ENCODE measurements around the gene UGT1A7. TPM values are rescaled to one million over a fixed set of nuclear protein-coding genes. Genes with fewer than 3 reads are reported as not detected.

Gene UGT1A7
- total RNA-seq, 6 experiments from 2014 or later: 1.3 to 6.9 (median 4.6) TPM

- H3K4me1 ChIP-seq: no peaks in the 10 kb centered on the region
- ATAC-seq: no peak
- no peak overlapping the region for H3K4me3 ChIP-seq
- H3K36me3 ChIP-seq: no peaks in the 10 kb centered on the region
- no CpG with 5 or more reads among the region's 5 CpGs for WGBS (ENCODE audit: insufficient coverage, low coverage, low lambda C conversion rate, missing lambda C conversion rate)
- H3K27ac ChIP-seq: no peak overlapping the region
- TF ChIP-seq CTCF (IDR thresholded peaks at IDR 0.05) (no peak), POLR2A (IDR thresholded peaks at IDR 0.05) (no peak)
- DNase-seq: no peak
- intact Hi-C loops (cut with DNase I): no loop called here
- no peaks in the 10 kb centered on the region for H3K9me3 ChIP-seq
- no peaks in the 10 kb centered on the region for H3K27me3 ChIP-seq
These were observed 118.0 kb downstream of the UGT1A7 start for GRCh38 chr2:233799716-233800115.

- Histone ChIP-seq H3K27ac (no peak overlapping the region), H3K36me3 (no peaks in the 10 kb centered on the region), H3K4me1 (no peaks in the 10 kb centered on the region), H3K4me3 (no peak overlapping the region), H3K27me3 (no peaks in the 10 kb centered on the region), H3K9me3 (no peaks in the 10 kb centered on the region)
- 75% methylated on average over 1 of the region's 7 CpGs for WGBS (ENCODE audit: insufficient coverage, low coverage, low lambda C conversion rate, missing lambda C conversion rate)
- TF ChIP-seq POLR2A (IDR thresholded peaks at IDR 0.05) (no peak), CTCF (IDR thresholded peaks at IDR 0.05) (no peak)
- DNase-seq: no peak
- intact Hi-C loops (cut with DNase I): no loop called here
- no peak for ATAC-seq
These were observed 118.5 kb downstream of the UGT1A7 start for GRCh38 chr2:233800208-233800607.

- WGBS (ENCODE audit: insufficient coverage, low coverage, low lambda C conversion rate, missing lambda C conversion rate): 74% methylated on average over 7 of the region's 9 CpGs
- H3K4me1 ChIP-seq: no peaks in the 10 kb centered on the region
- H3K36me3 ChIP-seq: no peaks in the 10 kb centered on the region
- no peak for DNase-seq
- ATAC-seq: no peak
- no peaks in the 10 kb centered on the region for H3K9me3 ChIP-seq
- no peak overlapping the region for H3K4me3 ChIP-seq
- no peak overlapping the region for H3K27ac ChIP-seq
- TF ChIP-seq POLR2A (IDR thresholded peaks at IDR 0.05) (no peak), CTCF (IDR thresholded peaks at IDR 0.05) (no peak)
- intact Hi-C loops (cut with DNase I): no loop called here
- H3K27me3 ChIP-seq: no peaks in the 10 kb centered on the region
These were observed 119.8 kb downstream of the UGT1A7 start for GRCh38 chr2:233801357-233802131.

- intact Hi-C loops (cut with DNase I): no loop called here
- no peak for DNase-seq
- ATAC-seq: no peak
These were observed 120.6 kb downstream of the UGT1A7 start for GRCh38 chr2:233802132-233802815.

More at GRCh38 chr2:233802132-233802815, 120.6 kb downstream of the UGT1A7 start:
- no peaks in the 10 kb centered on the region for H3K9me3 ChIP-seq
- no peaks in the 10 kb centered on the region for H3K36me3 ChIP-seq
- H3K27me3 ChIP-seq: no peaks in the 10 kb centered on the region
- H3K4me3 ChIP-seq: no peak overlapping the region
- no peak for TF ChIP-seq POLR2A (IDR thresholded peaks at IDR 0.05)
- TF ChIP-seq CTCF (IDR thresholded peaks at IDR 0.05): no peak
- no CpG with 5 or more reads among the region's 3 CpGs for WGBS (ENCODE audit: insufficient coverage, low coverage, low lambda C conversion rate, missing lambda C conversion rate)
- H3K4me1 ChIP-seq: no peaks in the 10 kb centered on the region
- H3K27ac ChIP-seq: no peak overlapping the region

All from right lobe of liver (tissue), 6 donors.